HL-60 (cell line): ENCODE data around the gene PTPRM.

Source experiments
- DNase-seq, 2 experiments: peaks; one replicate each; pipeline ENCODE4 v3.0.0-alpha.2; 2010 to 2020; ENCODE audit warnings: low read depth in 1 of 2, low spot score in 1 of 2
- H3K27ac ChIP-seq: fragments of 250-450 bp; sonication (Bioruptor Pico); replicated peaks from 2 replicates; pipeline ENCODE4 v1.5.1; 2020; ENCODE audit warnings: mild to moderate bottlenecking, moderate library complexity
- H3K27me3 ChIP-seq: fragments of 250-450 bp; sonication (Bioruptor Pico); 2 replicates; pipeline ENCODE4 v1.5.1; 2021; ENCODE audit warnings: mild to moderate bottlenecking, moderate library complexity; ENCODE audit not compliant: insufficient read depth, poor library complexity, severe bottlenecking
- H3K4me3 ChIP-seq: replicated peaks from 2 replicates; pipeline ENCODE4 v1.5.1; 2011; ENCODE audit warnings: mild to moderate bottlenecking, control low read depth, low read length; ENCODE audit not compliant: insufficient read depth
- CTCF ChIP-seq: IDR thresholded peaks from one replicate; pipeline ENCODE4 v1.5.1; 2011; ENCODE audit warnings: low read length, control low read depth, inconsistent platforms; ENCODE audit not compliant: insufficient read depth
- GABPA ChIP-seq: IDR thresholded peaks from 2 replicates; pipeline ENCODE4 v1.6.1; 2012; ENCODE audit warnings: low read depth
- POLR2AphosphoS5 ChIP-seq: IDR thresholded peaks from 2 replicates; pipeline ENCODE4 v1.6.1; 2012; ENCODE audit warnings: low read depth
- REST ChIP-seq: IDR thresholded peaks from 2 replicates; pipeline ENCODE4 v1.6.1; 2012; ENCODE audit warnings: low read depth; ENCODE audit not compliant: insufficient replicate concordance
- SPI1 ChIP-seq: IDR thresholded peaks from 2 replicates; pipeline ENCODE4 v1.6.1; 2012; ENCODE audit warnings: low read depth, mild to moderate bottlenecking, borderline replicate concordance

Gene PTPRM

GRCh38 chr18:8153887-8154583 is 586.9 kb downstream of the PTPRM start:
- no peak overlapping the region for H3K4me3 ChIP-seq
- peaks cover 2% of the 10 kb centered on the region for H3K27me3 ChIP-seq
- DNase-seq: no peak
- no peak for TF ChIP-seq POLR2AphosphoS5
- no peak for TF ChIP-seq SPI1
- no peak for TF ChIP-seq REST
- no peak for TF ChIP-seq CTCF
- no peak for TF ChIP-seq GABPA
- H3K27ac ChIP-seq: no peak overlapping the region

GRCh38 chr18:8162802-8163201 is 595.7 kb downstream of the PTPRM start:
- DNase-seq: no peak
- TF ChIP-seq GABPA (no peak), POLR2AphosphoS5 (no peak), CTCF (no peak), REST (no peak), SPI1 (no peak)
- Histone ChIP-seq H3K27me3 (no peaks in the 10 kb centered on the region), H3K27ac (no peak overlapping the region), H3K4me3 (no peak overlapping the region)

- H3K4me3 ChIP-seq: no peak overlapping the region
- no peak for TF ChIP-seq SPI1
- no peak for TF ChIP-seq CTCF
- TF ChIP-seq POLR2AphosphoS5: no peak
- no peak for TF ChIP-seq REST
- TF ChIP-seq GABPA: no peak
- H3K27ac ChIP-seq: no peak overlapping the region
- H3K27me3 ChIP-seq: no peaks in the 10 kb centered on the region
- no peak for DNase-seq
Measured at GRCh38 chr18:8163286-8163959, 596.3 kb downstream of the PTPRM start.
